HG03045 (cell line): Measurements from ENCODE around the gene EIF3L.

Experiments used
- ATAC-seq: cut with Tn5 transposase; IDR thresholded peaks from one replicate; pipeline ENCODE4 v1.9.1; 2021; ENCODE audit warnings: mild to moderate bottlenecking, moderate library complexity; ENCODE audit not compliant: unreplicated experiment

The EIF3L gene

DNA sequence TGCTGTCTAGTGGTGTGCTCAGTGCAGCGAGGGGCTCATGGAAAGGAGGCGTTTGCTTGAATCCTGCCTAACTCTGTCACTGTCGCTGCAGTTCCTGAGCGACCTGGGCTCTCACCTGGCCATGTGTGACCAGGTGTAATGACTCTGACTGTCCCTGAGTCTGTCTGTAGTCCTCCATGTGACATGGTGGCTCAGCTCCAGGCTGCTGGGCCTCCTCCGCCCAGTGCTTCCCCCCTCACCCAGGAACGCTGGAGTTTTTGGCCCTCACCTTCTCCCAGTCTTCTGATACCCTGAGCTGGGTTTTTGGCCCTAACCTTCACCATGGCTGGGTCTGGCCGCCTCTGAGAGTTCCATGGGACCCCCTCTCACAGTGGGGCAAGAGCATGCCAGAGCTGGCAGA, 77.1 kb downstream of the EIF3L start:
- ATAC-seq = no peak

DNA sequence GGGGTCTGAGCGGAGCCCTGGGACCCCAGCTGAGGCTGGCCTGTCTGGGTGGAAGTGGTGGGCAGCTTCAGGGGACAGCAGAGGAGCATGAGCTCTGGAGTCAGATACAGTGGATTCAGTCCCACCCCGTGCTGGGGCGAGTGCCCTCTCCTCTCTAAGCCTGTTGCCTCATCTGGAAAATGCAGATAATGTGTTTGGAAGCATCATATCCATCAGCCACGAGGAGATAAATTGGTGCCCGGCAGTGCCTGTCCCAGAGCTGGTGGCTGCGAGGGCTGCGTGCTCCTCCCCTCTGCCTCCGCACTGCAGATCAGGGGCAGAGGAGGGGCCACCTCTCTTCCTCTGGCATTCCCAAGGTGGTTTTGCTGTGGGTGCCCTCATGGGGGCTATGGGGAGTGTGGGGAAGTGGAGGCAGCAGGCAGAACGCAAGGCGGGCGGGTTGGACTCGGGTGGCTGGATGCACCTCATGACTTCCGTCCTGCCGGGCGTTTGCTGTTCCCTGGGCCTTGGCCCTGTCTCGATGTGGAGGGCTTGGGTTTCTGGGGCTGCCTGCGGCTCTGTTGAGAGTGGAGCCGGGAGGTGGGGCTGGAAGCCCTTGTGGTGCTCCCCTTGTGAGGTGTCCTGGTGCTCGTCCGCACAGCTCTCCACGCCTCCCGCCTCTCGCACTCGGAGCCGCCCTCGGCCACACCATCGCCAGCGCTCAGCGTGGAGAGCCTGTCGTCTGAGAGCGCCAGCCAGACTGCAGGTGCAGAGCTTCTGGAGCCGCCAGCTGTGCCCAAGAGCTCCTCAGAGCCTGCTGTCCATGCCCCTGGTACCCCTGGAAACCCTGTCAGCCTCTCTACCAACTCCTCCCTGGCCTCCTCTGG, 77.8 kb downstream of the EIF3L start:
- no peak for ATAC-seq

DNA sequence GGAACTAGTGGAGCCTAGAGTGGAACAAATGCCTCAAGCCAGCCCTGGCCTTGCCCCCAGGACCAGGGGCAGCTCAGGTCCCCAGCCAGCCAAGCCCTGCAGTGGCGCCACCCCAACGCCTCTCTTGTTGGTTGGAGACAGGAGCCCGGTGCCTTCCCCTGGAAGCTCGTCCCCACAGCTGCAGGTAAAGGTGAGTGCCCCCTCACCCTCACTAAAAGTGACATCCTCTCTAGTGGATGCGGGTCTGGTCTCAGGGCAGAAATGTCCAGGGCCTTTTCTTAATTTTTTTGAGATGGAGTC, 78.4 kb downstream of the EIF3L start:
- no peak for ATAC-seq

DNA sequence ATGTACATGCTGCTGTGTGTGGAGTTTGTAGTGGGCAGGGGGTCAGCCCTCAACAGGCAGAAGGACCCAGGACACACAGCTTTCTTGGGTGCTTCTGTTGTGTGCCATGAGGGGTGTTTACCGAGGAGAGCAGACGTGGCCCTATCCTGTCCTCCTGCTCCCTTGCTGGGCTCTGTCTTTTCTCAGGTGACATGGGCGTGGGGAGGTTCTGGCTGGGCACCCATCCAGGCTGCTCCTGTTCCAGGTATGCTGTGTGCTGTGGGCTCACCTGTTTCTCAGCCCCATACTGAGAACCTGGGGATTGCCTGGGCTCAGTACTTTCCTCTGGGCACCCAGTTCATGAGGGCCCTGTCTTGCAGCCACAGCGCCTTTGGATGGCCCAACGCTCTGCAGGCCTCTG, 80.2 kb downstream of the EIF3L start:
- ATAC-seq = no peak

DNA sequence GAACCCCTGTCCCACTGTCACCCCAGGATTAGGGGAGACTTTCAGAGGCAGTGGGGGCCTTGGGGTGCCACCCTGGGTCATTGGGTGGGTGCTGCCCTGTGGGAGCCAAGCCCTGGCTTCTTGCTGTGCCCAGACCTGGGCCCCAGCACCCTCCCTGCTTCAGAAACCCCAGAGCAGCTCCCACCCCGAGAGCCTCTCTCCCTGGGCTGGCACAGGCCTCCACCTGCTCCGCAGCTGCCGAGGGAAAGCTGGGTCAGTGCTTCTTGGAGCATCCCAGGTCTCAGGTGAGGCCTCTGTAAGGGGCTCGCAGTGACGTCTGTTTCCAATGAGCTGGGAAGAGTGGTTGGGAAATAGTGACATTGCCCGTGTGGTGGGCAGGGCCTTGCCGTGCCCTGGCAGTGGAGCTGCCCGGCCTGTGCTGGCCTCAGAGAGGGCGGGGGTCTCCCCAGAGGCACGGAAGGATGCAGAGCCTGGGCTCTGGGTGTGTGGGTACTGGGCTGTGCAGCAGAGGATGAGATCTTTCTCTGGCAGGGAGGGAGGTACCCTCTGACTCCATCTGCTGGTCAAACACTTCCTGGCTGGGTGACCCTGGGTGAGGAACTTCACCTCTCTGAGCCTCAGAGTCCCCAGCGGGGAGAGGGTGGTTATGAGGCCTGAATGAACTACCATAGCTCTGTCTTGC, 81.2 kb downstream of the EIF3L start:
- ATAC-seq = no peak

DNA sequence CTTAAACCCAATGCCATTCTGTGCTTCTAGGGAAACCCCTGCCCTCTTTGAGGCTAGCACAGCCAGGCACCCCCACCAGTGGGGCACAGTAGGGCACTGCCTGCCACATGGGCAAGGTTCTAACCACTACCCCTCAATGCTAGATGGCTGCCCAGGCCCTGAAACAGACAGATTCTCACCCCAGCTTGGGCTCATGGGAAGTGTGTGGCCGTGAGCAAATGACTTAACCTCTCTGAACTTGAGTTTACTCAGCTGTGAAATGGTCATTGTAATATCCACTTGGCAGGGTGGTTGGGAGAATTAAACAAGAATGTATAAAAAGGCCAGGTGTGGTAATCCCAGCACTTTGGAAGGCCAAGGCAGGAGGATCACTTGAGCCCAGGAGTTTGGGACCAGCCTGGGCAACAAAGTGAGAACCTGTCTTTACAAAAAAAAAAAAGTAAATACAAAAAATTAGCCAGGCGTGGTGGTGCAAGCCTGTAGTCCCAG, 81.8 kb downstream of the EIF3L start:
- ATAC-seq = no peak

DNA sequence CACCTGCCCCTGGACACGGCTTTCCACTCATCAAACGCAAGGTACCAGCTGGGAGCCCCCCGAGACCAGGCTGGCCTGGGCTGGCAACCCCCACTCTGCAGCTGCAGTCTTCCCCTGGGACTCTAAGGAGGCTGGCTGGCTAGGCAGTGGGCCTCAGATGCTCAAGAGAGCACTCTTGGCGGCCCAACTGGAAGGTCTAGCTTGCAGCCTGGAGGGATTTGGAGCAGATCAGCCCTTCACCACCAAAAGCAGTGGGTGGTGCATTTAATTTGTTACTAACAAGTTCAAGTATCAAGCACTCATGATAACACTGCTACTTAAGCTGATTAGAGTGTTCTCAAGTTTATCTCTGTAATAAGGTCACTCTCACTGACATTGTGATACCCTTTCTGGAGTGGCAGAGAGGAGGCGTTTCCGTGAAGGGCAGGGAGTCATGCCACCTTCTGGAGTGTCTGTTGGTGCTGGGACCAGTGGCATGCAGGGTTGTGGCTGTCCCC, 82.7 kb downstream of the EIF3L start:
- no peak for ATAC-seq

DNA sequence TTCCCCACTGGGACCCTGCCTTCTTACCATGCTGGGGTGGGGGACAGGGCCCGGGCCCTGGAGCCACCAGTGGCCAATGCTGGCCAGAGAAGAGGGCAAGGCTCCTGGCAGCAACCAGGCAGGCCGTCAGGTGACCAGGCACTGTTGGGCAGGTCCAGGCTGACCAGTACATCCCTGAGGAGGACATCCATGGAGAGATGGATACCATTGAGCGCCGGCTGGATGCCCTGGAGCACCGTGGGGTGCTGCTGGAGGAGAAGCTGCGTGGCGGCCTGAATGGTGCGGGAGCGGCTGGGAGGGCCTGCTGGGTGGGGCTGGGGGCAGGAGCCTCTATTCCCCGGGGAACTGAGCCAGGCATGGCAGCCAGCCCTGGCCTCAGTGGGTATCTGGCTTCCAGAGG, 83.2 kb downstream of the EIF3L start:
- no peak for ATAC-seq

DNA sequence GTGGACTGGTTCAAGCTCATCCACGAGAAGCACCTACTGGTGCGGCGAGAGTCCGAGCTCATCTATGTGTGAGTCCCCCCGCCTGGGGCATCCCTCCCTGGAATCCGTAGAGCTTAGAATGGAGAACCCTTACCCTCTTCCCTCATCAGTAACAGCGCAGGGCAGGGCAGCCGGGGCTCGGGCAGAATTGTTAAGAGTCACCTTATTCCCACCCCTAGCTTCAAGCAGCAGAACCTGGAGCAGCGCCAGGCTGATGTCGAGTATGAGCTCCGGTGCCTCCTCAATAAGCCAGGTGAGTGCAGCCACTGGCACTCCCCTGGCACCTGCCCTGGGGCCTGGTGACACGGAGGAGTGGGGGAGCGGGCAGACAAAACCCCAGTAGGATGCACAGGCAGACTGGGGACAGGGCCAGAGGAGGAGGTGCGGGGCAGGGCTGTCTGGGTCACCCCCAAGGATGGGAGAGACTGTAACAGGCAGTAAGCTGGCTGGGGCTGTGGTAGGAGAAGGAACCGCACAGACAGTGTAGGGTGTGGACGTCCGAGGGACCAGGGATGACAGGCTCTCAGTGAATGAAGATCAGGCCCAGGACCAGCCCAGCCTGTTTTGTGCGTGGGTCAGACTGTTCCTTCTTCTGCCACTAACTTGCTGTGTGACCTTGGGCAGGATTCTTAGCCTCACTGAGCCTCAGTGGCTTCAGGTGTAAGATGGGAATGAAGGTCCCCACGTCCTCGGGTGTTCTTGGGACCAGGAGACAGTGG, 83.8 kb downstream of the EIF3L start:
- ATAC-seq = no peak

DNA sequence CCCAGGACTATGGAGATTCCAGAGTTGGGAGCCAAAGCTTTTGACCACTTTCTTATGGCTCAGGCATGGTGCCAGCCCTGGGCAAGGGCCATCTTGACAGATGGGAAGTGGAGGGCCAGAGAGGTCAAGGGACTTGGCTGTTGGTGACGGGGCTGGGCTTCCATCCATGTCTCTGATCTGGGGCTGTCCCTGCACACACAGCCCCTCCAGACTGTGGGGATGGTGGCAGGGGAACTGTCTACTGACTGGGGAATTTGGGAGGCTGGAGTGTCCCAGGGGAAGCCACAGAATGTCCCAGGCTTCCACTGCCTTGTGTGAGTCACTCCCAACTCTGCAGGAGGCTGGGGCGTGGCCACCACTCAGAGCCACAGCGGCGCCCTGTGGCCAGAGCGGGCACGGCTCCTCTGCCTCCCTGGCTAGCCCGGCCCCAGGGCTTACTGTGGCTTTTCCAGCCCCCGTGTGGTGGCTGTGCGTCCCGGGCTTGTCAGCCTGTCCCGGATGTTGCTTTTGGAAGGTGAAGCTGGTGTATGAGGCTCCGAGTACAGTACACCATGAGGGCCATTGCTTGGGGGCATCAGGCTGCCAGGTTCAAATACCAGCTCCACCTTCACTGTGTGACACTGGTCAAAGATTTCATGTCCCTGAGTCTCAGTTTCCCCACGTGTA, 84.6 kb downstream of the EIF3L start:
- peak; percentile 74 for ATAC-seq
